HCT116 (cell line): Measurements from ENCODE around the gene TGM2. TPM values are rescaled to one million over a fixed set of nuclear protein-coding genes. Genes with fewer than 3 reads are reported as not detected.

Source experiments
- ATAC-seq: fragments of 200-7000 bp; cut with Tn5 transposase; 2 replicates; pipeline ENCODE4 v1.9.1; 2020; ENCODE audit warnings: mild to moderate bottlenecking, moderate library complexity
- BruUV-seq: library from RNA; stranded (reverse); fragments of 400-500 nt; replicated peaks from 2 replicates; lab custom pipeline; 2021; lab: Mats Ljungman, UMichigan
- CTCF ChIA-PET: fragments of 300-600 bp; sonication (Branson Sonifier 250); formaldehyde crosslinking; loops from one replicate; lab custom pipeline; 2021; ENCODE audit warnings: antibody characterized with exemption; lab: Charles Lee
- POLR2A ChIA-PET: fragments of 300-600, 350-600 bp; sonication (Branson Sonifier 250); formaldehyde crosslinking; loops from one replicate; lab custom pipeline; 2021; ENCODE audit warnings: antibody characterized with exemption; lab: Charles Lee
- RAD21 ChIA-PET, 2 experiments: fragments of 300-600 bp; sonication (Branson Sonifier 250); formaldehyde crosslinking; loops; one replicate each; lab custom pipeline; 2023; ENCODE audit warnings: low total read pairs in 2 of 2; ENCODE audit not compliant: uncharacterized antibody in 2 of 2, unreplicated experiment in 2 of 2, low non-redundant PET in 1 of 2; lab: Charles Lee
- DNase-seq: peaks from one replicate; pipeline ENCODE4 v3.0.0-alpha.2; 2010; ENCODE audit warnings: low read depth, low spot score
- H2AFZ ChIP-seq: fragments of 200-600 bp; shearing (Covaris generic), sonication (generic); 2 replicates; pipeline ENCODE4 v1.6.1; 2017; ENCODE audit warnings: low read depth, mixed run types, mixed read lengths, antibody characterized with exemption, low read length; ENCODE audit not compliant: poor library complexity, severe bottlenecking
- H3K27ac ChIP-seq: 2 replicates; pipeline ENCODE4 v1.5.1; 2012; ENCODE audit warnings: low read depth, low read length
- H3K27me3 ChIP-seq: fragments of 200-600 bp; sonication (generic); 2 replicates; pipeline ENCODE4 v1.6.1; 2016; ENCODE audit warnings: mixed run types, low read length, mixed read lengths; ENCODE audit not compliant: insufficient read depth
- H3K36me3 ChIP-seq, 2 experiments: fragments of 200-500 bp in 1 of 2; fragments of 200-600 bp in 1 of 2; sonication (Bioruptor generic) in 1 of 2; sonication (generic) in 1 of 2; 2 replicates each; pipeline versions ENCODE4 v1.5.1 to v1.6.1; 2014 to 2016; ENCODE audit warnings: low read length in 2 of 2, inconsistent platforms in 1 of 2, mixed read lengths in 1 of 2, mixed run types in 1 of 2; ENCODE audit not compliant: insufficient read depth in 2 of 2, control insufficient read depth in 1 of 2
- H3K4me1 ChIP-seq, 2 experiments: fragments of 200-600 bp in 1 of 2; sonication (generic) in 1 of 2; 2 replicates each; pipeline versions ENCODE4 v1.5.1 to v1.6.1; 2012 to 2017; ENCODE audit warnings: low read length in 2 of 2, inconsistent platforms in 1 of 2, mild to moderate bottlenecking in 1 of 2, mixed read lengths in 1 of 2, mixed run types in 1 of 2, moderate library complexity in 1 of 2; ENCODE audit not compliant: insufficient read depth in 2 of 2, control insufficient read depth in 1 of 2
- H3K4me2 ChIP-seq: fragments of 200-600 bp; sonication (generic); 2 replicates; pipeline ENCODE4 v1.6.1; 2017; ENCODE audit warnings: mixed run types, low read length, mixed read lengths
- H3K4me3 ChIP-seq, 2 experiments: fragments of 200-600 bp in 1 of 2; sonication (generic) in 1 of 2; replicated peaks in 1 of 2; 2 replicates each; pipeline ENCODE4 v1.5.1; 2011 to 2016; ENCODE audit warnings: low read length in 2 of 2, control low read depth in 1 of 2, low read depth in 1 of 2, mild to moderate bottlenecking in 1 of 2, mixed read lengths in 1 of 2, mixed run types in 1 of 2
- H3K79me2 ChIP-seq: fragments of 200-600 bp; sonication (generic); 2 replicates; pipeline ENCODE4 v1.6.1; 2017; ENCODE audit warnings: mild to moderate bottlenecking, mixed run types, low read length, moderate library complexity, mixed read lengths; ENCODE audit not compliant: insufficient read depth
- H3K9ac ChIP-seq: fragments of 200-600 bp; sonication (generic); 2 replicates; pipeline ENCODE4 v1.6.1; 2016; ENCODE audit warnings: low read length, mixed read lengths
- H3K9me2 ChIP-seq: fragments of 200-600 bp; sonication (generic), shearing (Covaris generic); 2 replicates; pipeline ENCODE4 v1.6.1; 2017; ENCODE audit warnings: mixed run types, mild to moderate bottlenecking, moderate library complexity; ENCODE audit not compliant: insufficient read depth
- H3K9me3 ChIP-seq, 2 experiments: fragments of 200-500 bp in 1 of 2; fragments of 200-600 bp in 1 of 2; sonication (Bioruptor generic) in 1 of 2; sonication (generic) in 1 of 2; 2 replicates each; pipeline ENCODE4 v1.6.1; 2014 to 2017; ENCODE audit warnings: low read length in 2 of 2, mixed read lengths in 2 of 2, inconsistent platforms in 1 of 2, low read depth in 1 of 2, mild to moderate bottlenecking in 1 of 2, mixed run types in 1 of 2, moderate library complexity in 1 of 2; ENCODE audit not compliant: control insufficient read depth in 1 of 2, insufficient read depth in 1 of 2
- H4K20me1 ChIP-seq: fragments of 200-600 bp; sonication (generic), shearing (Covaris generic); 2 replicates; pipeline ENCODE4 v1.6.1; 2017; ENCODE audit warnings: mixed run types, mild to moderate bottlenecking, moderate library complexity; ENCODE audit not compliant: insufficient read depth
- CEBPB ChIP-seq: IDR thresholded peaks from 2 replicates; pipeline ENCODE4 v1.6.1; 2012; ENCODE audit warnings: low read depth
- ELF1 ChIP-seq: IDR thresholded peaks from 2 replicates; pipeline ENCODE4 v1.6.1; 2012; ENCODE audit warnings: low read depth, borderline replicate concordance
- RAD21 ChIP-seq: IDR thresholded peaks from 2 replicates; pipeline ENCODE4 v1.6.1; 2012; ENCODE audit warnings: low read depth, mild to moderate bottlenecking
- TCF7L2 ChIP-seq: IDR thresholded peaks from 2 replicates; pipeline ENCODE4 v1.7.0; 2011; ENCODE audit warnings: borderline replicate concordance, inconsistent platforms; ENCODE audit not compliant: insufficient read depth, insufficient read length; ENCODE audit errors: extremely low read depth
- ZFX ChIP-seq: fragments of 450-650 bp; IDR thresholded peaks from 2 replicates; pipeline ENCODE4 v1.6.1; 2017
- intact Hi-C: fragments of 100-400 bp; cut with micrococcal nuclease; formaldehyde crosslinking; loops from 2 replicates; pipeline ENCODE4 v1.10.0; 2022
- total RNA-seq: library from RNA; stranded (reverse); gene quantifications from one replicate; pipeline ENCODE4 v1.2.1, GENCODE V29; 2021; ENCODE audit not compliant: unreplicated experiment
- TF ChIP-seq, protein P1 (sequence below): IDR thresholded peaks from 2 replicates; pipeline ENCODE4 v1.6.1; 2012

TGM2 gene
- total RNA-seq, 1 experiment from 2014 or later = 6.1 TPM

DNA sequence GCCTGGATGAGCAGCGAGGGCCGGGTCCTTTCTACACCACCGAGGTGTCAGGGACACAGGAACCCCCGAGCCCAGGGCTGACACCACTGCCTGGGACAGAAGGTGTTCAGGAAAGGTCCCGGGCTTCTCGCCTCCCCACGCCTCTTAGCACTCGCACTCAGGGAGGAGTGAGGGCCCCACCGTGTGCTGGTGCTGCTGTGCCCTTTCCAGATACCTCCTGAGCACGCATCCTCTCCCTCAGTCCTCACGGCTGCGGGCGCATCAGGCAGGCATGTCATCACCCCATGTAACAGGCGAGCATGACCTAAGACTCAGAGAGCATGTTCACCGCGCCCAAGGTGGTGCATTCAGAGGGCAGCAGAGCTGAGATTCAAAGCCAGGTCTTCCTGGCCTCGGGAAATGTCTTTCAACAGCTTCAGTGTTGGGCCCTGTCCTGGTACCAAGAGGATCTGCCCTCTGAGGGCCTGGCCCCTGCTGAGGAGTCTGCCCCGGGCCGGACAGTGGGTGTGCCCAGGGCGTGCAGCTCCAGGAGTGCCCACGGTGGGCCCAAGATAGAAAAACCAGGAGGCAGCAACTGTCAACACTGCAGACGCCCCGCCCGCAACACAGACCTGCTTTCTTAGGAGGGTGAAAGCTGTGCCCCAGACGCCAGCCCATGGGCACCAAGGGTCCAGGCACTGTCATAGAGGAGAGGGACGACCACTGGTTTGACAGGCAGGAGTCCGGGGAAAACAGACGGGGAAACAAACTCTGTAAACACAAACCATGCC lies 29.2 kb downstream of the TGM2 start (continued):
- no peak for TF ChIP-seq TCF7L2
- TF ChIP-seq RAD21 = no peak
- no peak for TF ChIP-seq ZFX
- no peak for TF ChIP-seq ELF1

DNA sequence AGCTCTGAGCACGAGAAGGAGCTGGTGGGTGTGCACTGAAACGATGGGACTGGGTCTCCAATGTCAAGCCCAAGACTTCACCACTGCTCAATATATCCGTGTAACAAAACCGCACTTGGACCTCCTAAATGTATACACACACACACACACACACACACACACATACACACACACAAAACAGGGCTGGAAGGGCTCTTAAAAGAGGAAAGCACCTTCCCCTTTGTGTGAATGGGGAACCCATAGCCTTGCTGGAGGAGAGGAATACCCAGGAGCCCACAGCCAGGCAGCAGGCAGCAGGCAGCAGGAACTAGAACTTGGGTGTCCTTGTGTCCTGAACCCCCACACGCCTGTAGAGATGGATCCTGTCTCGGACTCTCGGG lies 29.8 kb downstream of the TGM2 start:
- H3K36me3 ChIP-seq = no peaks in the 10 kb centered on the region
- no peaks in the 10 kb centered on the region for H3K79me2 ChIP-seq
- H3K27me3 ChIP-seq = no peaks in the 10 kb centered on the region
- no peak overlapping the region for H2AFZ ChIP-seq
- H3K9me3 ChIP-seq = no peaks in the 10 kb centered on the region
- peaks cover 21 to 24% of the 10 kb centered on the region in 2 experiments for H3K4me1 ChIP-seq
- H3K27ac ChIP-seq = peak overlapping the region; percentile 3; the same call in 1 of the 2 replicates
- ChIA-PET RAD21 (no interaction called here), POLR2A (no interaction called here), CTCF (no interaction called here)
- intact Hi-C loops = no loop called here
- no peaks in the 10 kb centered on the region for H4K20me1 ChIP-seq
- TF ChIP-seq, protein P1, sequence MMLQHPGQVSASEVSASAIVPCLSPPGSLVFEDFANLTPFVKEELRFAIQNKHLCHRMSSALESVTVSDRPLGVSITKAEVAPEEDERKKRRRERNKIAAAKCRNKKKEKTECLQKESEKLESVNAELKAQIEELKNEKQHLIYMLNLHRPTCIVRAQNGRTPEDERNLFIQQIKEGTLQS = no peak
- TF ChIP-seq CEBPB = no peak
- no peak overlapping the region for H3K4me3 ChIP-seq
- no TSS peak for BruUV-seq
- H3K9me2 ChIP-seq = no peaks in the 10 kb centered on the region
- no peak overlapping the region for H3K9ac ChIP-seq
- ATAC-seq (no peak), DNase-seq (no peak)
- 0 out of 2 replicates have a peak overlapping the region, but pooled peaks have one; percentile 27 for H3K4me2 ChIP-seq
